Lower leg skin (tissue), 3 donors: Measurements from ENCODE around the gene PPP1R18.

Experiments
- POLR2A ChIP-seq, 2 donors: fragments of 450-650 bp; IDR thresholded peaks; one replicate each; pipeline ENCODE4 v1.6.1; 2016 to 2017; ENCODE audit warnings: antibody characterized with exemption in 2 of 2, mild to moderate bottlenecking in 1 of 2, moderate library complexity in 1 of 2
- TF ChIP-seq, protein P1 (sequence below), 3 donors: fragments of 450-650 bp; IDR thresholded peaks; one replicate each; pipeline ENCODE4 v1.5.1; 2016; ENCODE audit warnings: antibody characterized with exemption in 3 of 3, mild to moderate bottlenecking in 3 of 3, moderate library complexity in 2 of 3

DNA sequence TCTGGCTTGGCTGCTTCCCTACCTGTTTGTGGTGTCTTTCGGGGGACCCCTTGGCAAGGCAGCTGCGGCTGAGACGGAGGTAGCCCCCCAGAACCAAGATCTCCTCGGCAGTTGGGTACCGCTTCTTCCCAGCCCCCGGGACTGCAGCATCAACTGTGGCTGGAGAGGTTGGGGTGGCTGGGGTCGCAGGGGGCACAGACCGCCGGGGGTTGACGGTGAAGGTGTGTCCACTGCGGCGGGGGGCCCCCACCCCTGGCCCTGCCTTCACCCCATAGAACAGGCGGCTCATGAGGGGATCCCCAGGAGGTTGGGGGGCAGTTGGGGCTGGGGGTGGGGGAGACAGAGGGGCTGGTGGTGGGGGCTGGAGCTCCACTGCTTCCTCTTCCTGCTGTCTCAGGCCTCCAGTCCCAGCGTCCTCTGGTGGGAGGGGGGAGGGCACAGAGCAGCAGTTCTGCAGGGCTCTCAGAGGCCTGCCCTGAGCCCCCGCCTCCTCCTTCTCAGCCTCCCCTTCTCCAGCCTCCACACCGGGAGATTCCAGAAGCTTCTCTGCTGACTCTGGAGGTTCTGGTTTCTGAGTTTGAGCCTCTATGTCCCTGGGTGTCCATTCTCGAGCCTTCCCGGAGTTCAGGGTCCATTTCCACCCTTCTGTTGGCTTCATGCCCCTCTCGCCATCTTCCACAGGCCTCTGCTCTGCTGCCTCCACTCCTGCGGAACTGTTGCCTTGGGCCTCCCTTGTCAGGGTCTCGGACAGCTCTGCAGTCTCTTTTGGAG, 1.9 kb downstream of the PPP1R18 start:
- TF ChIP-seq, protein P1, sequence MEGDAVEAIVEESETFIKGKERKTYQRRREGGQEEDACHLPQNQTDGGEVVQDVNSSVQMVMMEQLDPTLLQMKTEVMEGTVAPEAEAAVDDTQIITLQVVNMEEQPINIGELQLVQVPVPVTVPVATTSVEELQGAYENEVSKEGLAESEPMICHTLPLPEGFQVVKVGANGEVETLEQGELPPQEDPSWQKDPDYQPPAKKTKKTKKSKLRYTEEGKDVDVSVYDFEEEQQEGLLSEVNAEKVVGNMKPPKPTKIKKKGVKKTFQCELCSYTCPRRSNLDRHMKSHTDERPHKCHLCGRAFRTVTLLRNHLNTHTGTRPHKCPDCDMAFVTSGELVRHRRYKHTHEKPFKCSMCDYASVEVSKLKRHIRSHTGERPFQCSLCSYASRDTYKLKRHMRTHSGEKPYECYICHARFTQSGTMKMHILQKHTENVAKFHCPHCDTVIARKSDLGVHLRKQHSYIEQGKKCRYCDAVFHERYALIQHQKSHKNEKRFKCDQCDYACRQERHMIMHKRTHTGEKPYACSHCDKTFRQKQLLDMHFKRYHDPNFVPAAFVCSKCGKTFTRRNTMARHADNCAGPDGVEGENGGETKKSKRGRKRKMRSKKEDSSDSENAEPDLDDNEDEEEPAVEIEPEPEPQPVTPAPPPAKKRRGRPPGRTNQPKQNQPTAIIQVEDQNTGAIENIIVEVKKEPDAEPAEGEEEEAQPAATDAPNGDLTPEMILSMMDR (IDR thresholded peaks at IDR 0.05): no peak
- no peak for TF ChIP-seq POLR2A (IDR thresholded peaks at IDR 0.05)
